Measurements from ENCODE around the gene LRRC34. TPM values are rescaled to one million over a fixed set of nuclear protein-coding genes. Genes with fewer than 3 reads are reported as not detected.

LRRC34 gene
- total RNA-seq, 1 donor from 2014 or later = 1.5 TPM

GRCh38 chr3:169815590-169816150 is 3.0 kb upstream of the LRRC34 start:
- intact Hi-C loops (cut with micrococcal nuclease) = no loop called here

- intact Hi-C loops (cut with micrococcal nuclease) = loop anchor here (1.0 to 2.0 kb wide), 12 partner anchors 41 to 1095 kb away; partner anchors contain the start of genes EIF5A2, GPR160, MECOM and MYNN
These were observed 1.2 kb upstream of the LRRC34 start for GRCh38 chr3:169813757-169814517.

GRCh38 chr3:169813278-169813677 is 574 bp upstream of the LRRC34 start:
- intact Hi-C loops (cut with micrococcal nuclease) = loop anchor here (1.0 to 2.0 kb wide), 12 partner anchors 40 to 1096 kb away; partner anchors contain the start of genes EIF5A2, GPR160, MECOM and MYNN

- intact Hi-C loops (cut with micrococcal nuclease) = loop anchor here (2.0 kb wide), 5 partner anchors 149 to 1097 kb away; partner anchors contain the start of genes EIF5A2, GPR160, MECOM and PHC3
These were observed 923 bp downstream of the LRRC34 start for GRCh38 chr3:169811631-169812331.

DNA sequence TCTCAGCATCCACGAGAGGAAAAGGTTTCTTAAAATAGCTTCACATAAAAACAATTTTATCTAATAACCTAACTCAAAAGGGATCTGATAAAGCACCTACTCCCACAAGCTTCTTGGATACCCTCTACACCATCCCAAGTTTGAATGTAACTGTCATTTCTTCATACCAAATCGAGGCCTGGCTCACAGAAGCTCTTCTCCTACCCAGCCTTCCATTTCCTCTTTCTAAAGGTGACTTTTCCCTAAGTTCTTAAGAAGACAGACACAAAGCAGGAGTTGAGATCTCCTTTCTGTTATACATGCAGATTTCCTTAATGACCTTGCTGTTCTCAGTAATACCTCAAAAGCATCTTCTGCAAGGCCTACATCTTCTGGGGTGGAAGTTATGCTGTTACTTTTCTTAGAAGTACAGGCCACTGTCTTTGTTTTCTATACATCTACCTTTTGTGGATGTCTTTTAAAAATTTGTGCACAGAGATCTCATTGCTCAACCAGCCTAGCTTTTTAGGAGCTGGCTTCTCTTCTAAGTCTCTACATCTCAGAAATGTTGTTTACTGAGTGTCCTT is 3.4 kb downstream of the LRRC34 start:
- intact Hi-C loops (cut with micrococcal nuclease) = no loop called here

DNA sequence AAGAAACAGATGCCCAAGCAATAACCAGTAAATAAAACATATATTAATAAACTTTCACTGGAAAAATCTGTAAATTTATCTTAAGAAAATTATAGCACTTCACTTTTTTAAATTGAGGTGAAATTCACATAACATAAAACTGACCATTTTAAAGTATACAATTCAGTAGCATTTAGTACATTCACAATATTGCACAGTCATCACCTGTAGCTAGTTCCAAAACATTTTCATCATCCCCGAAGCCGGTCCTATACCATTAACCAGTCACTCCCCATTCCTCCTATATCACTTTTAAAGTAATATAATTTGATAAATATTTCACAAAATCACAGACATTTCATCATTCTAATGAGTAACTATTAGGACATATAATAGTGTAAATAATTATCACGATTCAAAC is 8.0 kb downstream of the LRRC34 start:
- intact Hi-C loops (cut with micrococcal nuclease) = no loop called here

- intact Hi-C loops (cut with micrococcal nuclease) = no loop called here
These were observed 20.3 kb downstream of the LRRC34 start for GRCh38 chr3:169792359-169792758.

DNA sequence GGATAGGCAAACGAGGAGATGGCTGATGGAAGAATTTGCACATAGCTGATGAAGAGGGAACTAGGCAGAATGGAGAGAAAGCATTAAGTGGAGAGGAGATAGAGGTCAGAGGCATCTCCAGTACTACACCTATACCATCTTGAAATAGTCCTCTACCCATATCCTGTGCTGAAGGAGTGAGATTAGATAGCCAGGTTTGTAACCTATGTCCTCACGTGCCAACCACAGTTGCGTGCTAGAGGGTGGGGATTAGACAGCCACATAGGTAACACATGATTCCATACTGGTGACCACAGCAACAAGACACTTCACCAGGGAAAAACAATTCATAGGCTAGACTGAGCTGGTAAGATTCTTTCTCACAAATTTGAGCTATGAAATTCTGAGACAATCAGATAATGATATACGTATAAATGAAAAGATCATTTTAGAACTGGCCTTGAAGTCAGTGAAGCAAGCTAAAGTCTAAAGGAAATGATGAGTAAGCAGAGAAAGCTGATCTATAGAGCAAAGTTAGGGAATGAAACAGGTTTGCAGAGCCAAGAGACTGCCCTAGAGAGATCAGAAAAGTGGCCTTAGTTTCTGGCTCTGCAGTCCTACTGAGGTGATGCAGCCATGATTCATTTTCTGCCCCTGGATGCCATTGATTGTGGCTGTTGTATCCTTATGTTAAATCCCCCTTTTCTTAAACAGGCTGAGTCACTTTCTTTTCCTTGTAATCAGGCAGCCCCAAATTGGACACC is 21.8 kb downstream of the LRRC34 start:
- intact Hi-C loops (cut with micrococcal nuclease) = no loop called here

DNA sequence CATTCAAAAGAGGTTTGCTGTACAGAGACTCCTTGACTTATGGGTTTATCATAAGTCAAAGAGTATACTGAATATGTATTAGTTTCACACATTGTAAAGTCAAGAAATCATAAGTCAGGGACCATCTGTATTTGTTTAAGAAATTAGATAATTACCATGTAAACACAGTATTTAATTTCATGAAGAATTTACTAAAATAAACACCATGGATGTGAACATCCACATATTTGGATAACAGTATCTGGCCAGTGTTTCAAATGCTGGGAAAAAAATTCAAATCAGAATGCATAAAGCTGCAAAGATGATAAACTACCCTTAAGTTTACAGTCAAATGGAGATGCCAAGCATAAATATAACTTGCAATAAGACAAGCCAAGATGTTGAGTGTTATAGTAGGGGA is 22.5 kb downstream of the LRRC34 start:
- intact Hi-C loops (cut with micrococcal nuclease) = no loop called here

DNA sequence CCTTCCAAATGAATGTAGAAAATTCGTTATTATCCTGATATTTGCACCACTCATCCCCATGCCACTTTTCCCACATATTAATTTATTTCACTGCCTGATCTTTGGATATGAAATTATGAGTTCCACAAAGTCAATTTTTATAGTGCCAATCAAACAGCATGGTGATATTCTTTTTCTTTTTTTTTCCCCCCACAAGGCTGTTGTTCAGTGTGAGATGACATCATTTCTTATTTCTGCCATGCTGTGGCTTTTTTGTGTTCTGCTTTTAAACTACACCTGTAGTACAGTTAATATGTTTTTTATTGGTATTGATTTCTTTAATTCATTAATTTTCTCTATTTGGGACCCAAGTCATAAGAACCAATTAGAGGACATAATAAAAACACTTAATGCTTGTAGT is 24.9 kb downstream of the LRRC34 start:
- intact Hi-C loops (cut with micrococcal nuclease) = no loop called here

- intact Hi-C loops (cut with micrococcal nuclease) = no loop called here
These were observed 25.6 kb downstream of the LRRC34 start for GRCh38 chr3:169787120-169787519.

- intact Hi-C loops (cut with micrococcal nuclease) = no loop called here
These were observed 31.4 kb downstream of the LRRC34 start for GRCh38 chr3:169781209-169781855.

- intact Hi-C loops (cut with micrococcal nuclease) = no loop called here
These were observed 32.0 kb downstream of the LRRC34 start for GRCh38 chr3:169780742-169781141.

DNA sequence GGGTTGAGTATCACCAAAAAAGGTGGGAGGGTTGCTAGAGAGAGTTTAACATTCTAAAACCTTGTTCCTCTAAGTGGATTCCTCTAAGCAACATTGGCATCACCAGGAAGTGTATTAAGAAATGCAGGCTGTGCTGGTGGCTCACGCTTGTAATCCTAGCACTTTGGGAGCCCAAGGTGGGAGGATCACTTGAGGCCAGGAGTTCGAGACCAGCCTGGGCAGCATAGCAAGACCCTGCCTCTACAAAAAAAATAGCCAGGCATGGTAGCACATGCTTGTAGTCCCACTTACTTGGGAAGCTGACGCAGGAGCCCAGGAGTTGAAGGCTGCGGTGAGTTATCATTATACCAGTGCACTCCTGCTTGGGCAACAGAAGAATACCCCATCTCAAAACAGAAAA is 34.9 kb downstream of the LRRC34 start:
- intact Hi-C loops (cut with micrococcal nuclease) = no loop called here

DNA sequence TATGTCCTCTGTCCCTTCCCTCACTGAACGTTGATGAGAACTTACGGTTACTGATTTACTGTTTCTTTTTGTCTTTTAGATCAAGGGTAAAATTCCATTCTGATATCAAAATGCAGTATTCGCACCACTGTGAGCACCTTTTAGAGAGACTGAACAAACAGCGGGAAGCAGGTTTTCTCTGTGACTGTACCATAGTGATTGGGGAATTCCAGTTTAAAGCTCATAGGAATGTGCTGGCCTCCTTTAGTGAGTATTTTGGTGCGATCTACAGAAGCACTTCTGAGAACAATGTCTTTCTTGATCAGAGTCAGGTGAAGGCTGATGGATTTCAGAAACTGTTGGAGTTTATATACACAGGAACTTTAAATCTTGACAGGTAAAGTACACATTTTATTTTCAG is 38.5 kb downstream of the LRRC34 start:
- intact Hi-C loops (cut with micrococcal nuclease) = loop anchor here (5.0 kb wide), 1 partner anchor 1688 kb away; the partner anchor contains the start of gene TNIK

DNA sequence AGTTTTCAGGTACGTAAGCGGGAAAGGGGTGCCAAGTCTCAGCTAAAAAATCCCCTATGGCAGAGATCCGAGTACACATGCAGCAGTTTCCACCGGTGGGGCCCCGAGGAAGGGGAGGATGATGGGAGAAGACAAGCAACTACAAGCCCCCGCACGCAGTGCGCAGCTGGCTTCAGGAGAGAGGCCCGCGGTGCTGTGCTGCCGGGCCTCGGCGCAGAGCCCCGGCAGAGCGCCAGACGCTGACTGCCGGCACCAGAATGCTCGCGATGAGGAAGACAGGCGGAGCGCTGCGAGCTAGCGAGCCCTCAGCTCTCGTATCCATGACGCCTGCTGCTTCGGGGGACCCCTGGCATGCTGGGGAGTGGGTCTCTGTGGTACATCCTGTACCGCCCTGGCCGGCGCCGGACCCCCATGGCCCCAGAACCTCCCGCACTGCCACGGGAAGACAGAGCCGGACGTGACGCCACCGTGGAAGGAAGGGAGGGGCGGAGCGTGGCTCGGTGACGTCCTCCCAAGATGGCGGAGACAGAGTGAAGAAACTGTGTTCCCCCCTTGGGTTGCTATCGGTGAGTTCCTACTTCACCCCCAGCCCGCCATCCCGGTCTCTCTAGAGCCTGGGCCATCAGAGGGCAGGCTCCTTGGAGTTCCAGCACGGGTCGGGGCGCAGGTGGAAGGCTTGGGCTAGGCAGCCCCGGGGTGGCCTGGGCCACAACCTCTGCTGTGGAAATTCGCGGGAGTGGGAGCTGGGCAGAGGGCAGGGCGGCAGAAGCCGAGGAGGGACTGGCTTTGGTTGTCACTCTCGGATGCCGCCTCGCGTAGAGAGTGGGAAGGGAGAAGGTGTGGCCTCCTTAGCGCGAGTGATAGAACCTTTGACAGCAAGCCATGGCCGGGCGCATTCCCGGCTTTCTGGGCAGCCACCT is 39.5 kb downstream of the LRRC34 start, which contains the start of gene MYNN:
Gene MYNN, plus strand, starts transcription at position 500 of the 920 bp plus-strand sequence. CDS start 900 bp downstream, outside the sequence.
- intact Hi-C loops (cut with micrococcal nuclease) = loop anchor here (1.0 to 5.0 kb wide), 9 partner anchors 8 to 1689 kb away; partner anchors contain the start of genes EIF5A2, PHC3, PRKCI and RPL22L1

- intact Hi-C loops (cut with micrococcal nuclease) = loop anchor here (1.0 to 5.0 kb wide), 3 partner anchors 1098 to 1690 kb away; partner anchors contain the start of genes EIF5A2, RPL22L1 and TNIK
These were observed 40.3 kb downstream of the LRRC34 start for GRCh38 chr3:169772305-169772896.

DNA sequence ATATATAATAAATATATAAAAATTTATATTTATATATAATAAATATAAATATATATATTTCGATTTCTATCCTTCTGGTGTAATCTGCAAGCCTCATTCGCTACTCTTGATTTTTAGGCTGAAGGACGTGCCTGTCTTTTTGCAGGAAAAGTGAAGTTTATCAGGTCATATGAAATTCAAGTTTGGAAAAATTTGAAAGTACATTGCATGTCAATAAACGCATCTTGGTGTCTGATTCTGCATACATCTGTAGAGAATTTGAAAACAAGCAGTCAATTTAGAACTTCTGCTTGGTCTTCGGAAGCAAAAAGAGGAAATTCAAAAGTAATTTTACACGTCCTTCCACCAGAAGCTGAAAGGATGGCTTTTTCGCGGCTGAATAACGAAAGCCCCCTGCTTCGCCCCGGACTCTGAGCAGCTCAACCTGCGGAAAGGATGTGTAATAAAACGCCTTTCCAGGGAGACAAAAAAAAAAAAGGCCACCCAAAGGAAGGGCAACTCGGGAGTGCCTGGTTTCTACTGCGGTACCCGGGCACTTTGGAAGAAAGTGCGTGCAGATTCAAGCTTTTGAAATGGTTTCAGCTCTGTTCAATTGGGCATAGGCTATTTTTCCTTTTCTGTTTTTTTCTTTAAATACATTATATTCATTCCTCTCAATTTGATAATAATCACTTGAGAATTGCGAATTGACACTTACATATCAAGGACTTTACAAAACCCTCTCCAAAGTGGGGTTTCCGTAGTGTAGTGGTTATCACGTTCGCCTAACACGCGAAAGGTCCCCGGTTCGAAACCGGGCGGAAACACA is 41.0 kb downstream of the LRRC34 start:
- intact Hi-C loops (cut with micrococcal nuclease) = loop anchor here (1.0 to 5.0 kb wide), 3 partner anchors 1099 to 1691 kb away; partner anchors contain the start of genes EIF5A2, RPL22L1 and TNIK

Data from T-helper 1 cell treated with Interleukin-12 subunit alpha and Interleukin-12 subunit beta and Interleukin-4 antibody, amounts not matched to agents 30 ng/mL and 1 ng/mL, for 36 hours (primary cell).